Fibroblast of lung (primary cell): ENCODE results near the gene EIF4B. TPM values are rescaled to one million over a fixed set of nuclear protein-coding genes. Genes with fewer than 3 reads are reported as not detected.
A peak's percentile ranks its signal among the peaks of the same experiment; 100 is the strongest.

ENCODE experiments used
- DNase-seq, 2 donors: peaks; one replicate each; pipeline versions ENCODE4 v3.0.0 to v3.0.0-alpha.2; 2010; ENCODE audit warnings: low read depth in 2 of 2
- H2AFZ ChIP-seq: 2 replicates; pipeline ENCODE4 v1.5.1; 2012; ENCODE audit warnings: low read length, control low read depth, inconsistent platforms
- H3K27ac ChIP-seq: 2 replicates; pipeline ENCODE4 v1.5.1; 2011; ENCODE audit warnings: low read length, control low read depth; ENCODE audit not compliant: insufficient read depth
- H3K27me3 ChIP-seq: 2 replicates; pipeline ENCODE4 v1.5.1; 2011; ENCODE audit warnings: mild to moderate bottlenecking, low read length; ENCODE audit not compliant: control insufficient read depth, insufficient read depth
- H3K36me3 ChIP-seq: 2 replicates; pipeline ENCODE4 v1.5.1; 2011; ENCODE audit warnings: low read length; ENCODE audit not compliant: control insufficient read depth, insufficient read depth
- H3K4me1 ChIP-seq: 2 replicates; pipeline ENCODE4 v1.5.1; 2011; ENCODE audit warnings: low read length; ENCODE audit not compliant: control insufficient read depth, insufficient read depth; ENCODE audit errors: extremely low read depth
- H3K4me2 ChIP-seq: 2 replicates; pipeline ENCODE4 v1.5.1; 2011; ENCODE audit warnings: low read length, control low read depth; ENCODE audit not compliant: insufficient read depth; ENCODE audit errors: extremely low read depth
- H3K4me3 ChIP-seq, 4 experiments: fragments of 200-600 bp in 1 of 4; sonication (generic) in 1 of 4; replicated peaks in 1 of 4; 2 replicates each; pipeline ENCODE4 v1.5.1; 2011 to 2016; ENCODE audit warnings: low read length in 4 of 4, low read depth in 3 of 4, mild to moderate bottlenecking in 3 of 4, control low read depth in 2 of 4, inconsistent platforms in 1 of 4, mixed read lengths in 1 of 4; ENCODE audit not compliant: insufficient read depth in 1 of 4; ENCODE audit errors: control extremely low read depth in 1 of 4
- H3K79me2 ChIP-seq: 2 replicates; pipeline ENCODE4 v1.5.1; 2012; ENCODE audit warnings: mild to moderate bottlenecking, low read length, inconsistent platforms; ENCODE audit not compliant: control insufficient read depth, insufficient read depth
- H3K9ac ChIP-seq: 2 replicates; pipeline ENCODE4 v1.5.1; 2011; ENCODE audit warnings: mild to moderate bottlenecking, low read length, control low read depth; ENCODE audit not compliant: insufficient read depth
- H3K9me3 ChIP-seq: 2 replicates; pipeline ENCODE4 v1.5.1; 2012; ENCODE audit warnings: low read depth, low read length; ENCODE audit not compliant: control insufficient read depth, insufficient read depth
- H4K20me1 ChIP-seq: 2 replicates; pipeline ENCODE4 v1.5.1; 2011; ENCODE audit warnings: low read length; ENCODE audit not compliant: control insufficient read depth, insufficient read depth; ENCODE audit errors: extremely low read depth
- CTCF ChIP-seq, 2 donors: IDR thresholded peaks in 1 of 2; conservative IDR thresholded peaks in 1 of 2; 1 replicate in 1 of 2; 2 replicates in 1 of 2; pipeline ENCODE4 v1.5.1; 2011 to 2012; ENCODE audit warnings: low read length in 2 of 2, control low read depth in 1 of 2, inconsistent platforms in 1 of 2, low read depth in 1 of 2, mild to moderate bottlenecking in 1 of 2
- EZH2 ChIP-seq: IDR thresholded peaks from 2 replicates; pipeline ENCODE4 v1.5.1; 2012; ENCODE audit warnings: low read length, control low read depth, mild to moderate bottlenecking; ENCODE audit errors: missing control alignments
- polyA plus RNA-seq, 2 donors: library from polyadenylated mRNA; depleted of rRNA in 1 of 2; stranded (reverse) in 1 of 2; unstranded in 1 of 2; fragments of >200 nt; gene quantifications; 2 replicates each; pipeline ENCODE4 v1.2.1, GENCODE V29; 2011 to 2012; ENCODE audit warnings: missing spikeins in 1 of 2
- total RNA-seq: library from RNA; depleted of rRNA; stranded (reverse); fragments of >200 nt; gene quantifications from 2 replicates; pipeline ENCODE4 v1.2.1, GENCODE V29; 2014

The EIF4B gene
- total and polyA plus RNA-seq, 2 donors (not counting 1 experiment from before 2014, with no cell fraction given): 466 to 1,180 TPM

- H3K36me3 ChIP-seq: no peaks in the 10 kb centered on the region
- H3K4me3 ChIP-seq: no peak overlapping the region
- peaks cover 11% of the 10 kb centered on the region for H3K4me1 ChIP-seq
- H4K20me1 ChIP-seq: no peaks in the 10 kb centered on the region
- TF ChIP-seq CTCF (conservative IDR thresholded peaks at IDR 0.05 in 1 of 2, IDR thresholded peaks at IDR 0.05 in 1 of 2; ENCODE audit: low read depth in 1 of 2, low read length in 2 of 2): no peak
- no peak for TF ChIP-seq EZH2
- no peak overlapping the region for H3K27ac ChIP-seq
- no peaks in the 10 kb centered on the region for H3K79me2 ChIP-seq
- no peak overlapping the region for H3K4me2 ChIP-seq
- peak; percentile 44 to 63 for DNase-seq
- H2AFZ ChIP-seq: no peak overlapping the region
- no peak overlapping the region for H3K9ac ChIP-seq
- no peaks in the 10 kb centered on the region for H3K9me3 ChIP-seq
- H3K27me3 ChIP-seq: peaks cover 3% of the 10 kb centered on the region
Observed at GRCh38 chr12:52971679-52972329, 34.5 kb upstream of the EIF4B start.

- no peaks in the 10 kb centered on the region for H4K20me1 ChIP-seq
- H3K4me2 ChIP-seq: no peak overlapping the region
- H3K79me2 ChIP-seq: no peaks in the 10 kb centered on the region
- H3K27ac ChIP-seq: no peak overlapping the region
- H3K9me3 ChIP-seq: no peaks in the 10 kb centered on the region
- H2AFZ ChIP-seq: no peak overlapping the region
- no peak overlapping the region for H3K4me3 ChIP-seq
- TF ChIP-seq EZH2 (no peak), CTCF (conservative IDR thresholded peaks at IDR 0.05 in 1 of 2, IDR thresholded peaks at IDR 0.05 in 1 of 2; ENCODE audit: low read depth in 1 of 2, low read length in 2 of 2) (no peak)
- no peaks in the 10 kb centered on the region for H3K36me3 ChIP-seq
- peaks cover 3% of the 10 kb centered on the region for H3K27me3 ChIP-seq
- H3K9ac ChIP-seq: no peak overlapping the region
- peak in 1 of 2 donors; percentile 53 for DNase-seq
- H3K4me1 ChIP-seq: peaks cover 11% of the 10 kb centered on the region
Observed at GRCh38 chr12:52975204-52975603, 31.1 kb upstream of the EIF4B start.

- TF ChIP-seq EZH2 (no peak), CTCF (conservative IDR thresholded peaks at IDR 0.05 in 1 of 2, IDR thresholded peaks at IDR 0.05 in 1 of 2; ENCODE audit: low read depth in 1 of 2, low read length in 2 of 2) (no peak)
- DNase-seq: peak in 1 of 2 donors; percentile 22
- Histone ChIP-seq H3K4me3 (no peak overlapping the region), H3K27ac (no peak overlapping the region), H3K27me3 (peaks cover 3% of the 10 kb centered on the region), H3K9me3 (no peaks in the 10 kb centered on the region), H2AFZ (no peak overlapping the region), H3K79me2 (no peaks in the 10 kb centered on the region), H3K36me3 (no peaks in the 10 kb centered on the region), H3K4me1 (peaks cover 11% of the 10 kb centered on the region), H3K9ac (no peak overlapping the region), H4K20me1 (no peaks in the 10 kb centered on the region), H3K4me2 (no peak overlapping the region)
Observed at GRCh38 chr12:52975820-52976573, 30.3 kb upstream of the EIF4B start.
